D721Med (cell line): Measurements from ENCODE around the gene URM1.

ENCODE experiments used
- DNase-seq: peaks from one replicate; pipeline ENCODE4 v3.0.0; 2011; ENCODE audit warnings: low spot score; ENCODE audit not compliant: insufficient read length
- FAIRE-seq: peaks from 2 replicates; lab custom pipeline; 2011; peaks lifted over from hg19 to GRCh38; lab: Jason Lieb, UNC
- CTCF ChIP-seq: IDR thresholded peaks from 2 replicates; pipeline ENCODE4 v1.5.1; 2012; ENCODE audit warnings: mild to moderate bottlenecking, control low read depth; ENCODE audit not compliant: insufficient read depth; ENCODE audit errors: missing control alignments

The URM1 gene

GRCh38 chr9:128340691-128341434 lies 30.3 kb upstream of the URM1 start:
- DNase-seq, result no peak
- no peak for FAIRE-seq
- no peak for TF ChIP-seq CTCF

GRCh38 chr9:128341435-128341849 lies 29.7 kb upstream of the URM1 start:
- FAIRE-seq, result no peak
- peak; percentile 66 for TF ChIP-seq CTCF
- DNase-seq, result peak; percentile 70

GRCh38 chr9:128342971-128343680 lies 28.0 kb upstream of the URM1 start:
- DNase-seq (no peak), FAIRE-seq (no peak)
- TF ChIP-seq CTCF, result no peak

- no peak for FAIRE-seq
- no peak for DNase-seq
- TF ChIP-seq CTCF, result no peak
Observed at GRCh38 chr9:128343855-128344254, 27.3 kb upstream of the URM1 start.

- no peak for FAIRE-seq
- no peak for TF ChIP-seq CTCF
- DNase-seq, result no peak
Observed at GRCh38 chr9:128344931-128345605, 26.1 kb upstream of the URM1 start.

GRCh38 chr9:128349125-128349524 lies 22.0 kb upstream of the URM1 start:
- DNase-seq (no peak), FAIRE-seq (no peak)
- no peak for TF ChIP-seq CTCF
